ENCODE results near the gene DHX35. TPM values are rescaled to one million over a fixed set of nuclear protein-coding genes. Genes with fewer than 3 reads are reported as not detected.
A peak's percentile ranks its signal among the peaks of the same experiment; 100 is the strongest.

The DHX35 gene
- total RNA-seq, 6 experiments from 2014 or later: 3.2 to 7.5 (median 4.8) TPM

GRCh38 chr20:38999965-39000910 lies 38.1 kb downstream of the DHX35 start:
- no peak for ATAC-seq
- intact Hi-C loops (cut with DNase I): no loop called here

GRCh38 chr20:39004508-39004907 lies 42.4 kb downstream of the DHX35 start:
- Histone ChIP-seq H3K27me3 (no peaks in the 10 kb centered on the region), H3K27ac (no peak overlapping the region), H3K36me3 (peaks cover 0 to 64% (median 8%) of the 10 kb centered on the region in 4 donors), H3K4me1 (no peaks in the 10 kb centered on the region), H3K4me3 (no peak overlapping the region), H3K9me3 (no peaks in the 10 kb centered on the region)
- intact Hi-C loops (cut with DNase I): no loop called here
- ATAC-seq (no peak), DNase-seq (no peak)
- no CpG with 5 or more reads among the region's 1 CpG for WGBS (ENCODE audit: insufficient coverage, low coverage, low lambda C conversion rate, missing lambda C conversion rate)
- no peak for TF ChIP-seq POLR2A (IDR thresholded peaks at IDR 0.05)
- TF ChIP-seq, protein P1, sequence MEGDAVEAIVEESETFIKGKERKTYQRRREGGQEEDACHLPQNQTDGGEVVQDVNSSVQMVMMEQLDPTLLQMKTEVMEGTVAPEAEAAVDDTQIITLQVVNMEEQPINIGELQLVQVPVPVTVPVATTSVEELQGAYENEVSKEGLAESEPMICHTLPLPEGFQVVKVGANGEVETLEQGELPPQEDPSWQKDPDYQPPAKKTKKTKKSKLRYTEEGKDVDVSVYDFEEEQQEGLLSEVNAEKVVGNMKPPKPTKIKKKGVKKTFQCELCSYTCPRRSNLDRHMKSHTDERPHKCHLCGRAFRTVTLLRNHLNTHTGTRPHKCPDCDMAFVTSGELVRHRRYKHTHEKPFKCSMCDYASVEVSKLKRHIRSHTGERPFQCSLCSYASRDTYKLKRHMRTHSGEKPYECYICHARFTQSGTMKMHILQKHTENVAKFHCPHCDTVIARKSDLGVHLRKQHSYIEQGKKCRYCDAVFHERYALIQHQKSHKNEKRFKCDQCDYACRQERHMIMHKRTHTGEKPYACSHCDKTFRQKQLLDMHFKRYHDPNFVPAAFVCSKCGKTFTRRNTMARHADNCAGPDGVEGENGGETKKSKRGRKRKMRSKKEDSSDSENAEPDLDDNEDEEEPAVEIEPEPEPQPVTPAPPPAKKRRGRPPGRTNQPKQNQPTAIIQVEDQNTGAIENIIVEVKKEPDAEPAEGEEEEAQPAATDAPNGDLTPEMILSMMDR (IDR thresholded peaks at IDR 0.05): no peak

More at GRCh38 chr20:38999965-39000910, 38.1 kb downstream of the DHX35 start:
- no peaks in the 10 kb centered on the region for H3K27me3 ChIP-seq
- no peak overlapping the region for H3K27ac ChIP-seq
- peaks cover 0 to 30% (median 6%) of the 10 kb centered on the region in 4 donors for H3K36me3 ChIP-seq
- no peak overlapping the region for H3K4me3 ChIP-seq
- no peaks in the 10 kb centered on the region for H3K9me3 ChIP-seq
- no peak for DNase-seq
- peaks cover 0 to 3% (median 0%) of the 10 kb centered on the region in 4 donors for H3K4me1 ChIP-seq
- WGBS (ENCODE audit: insufficient coverage, low coverage, low lambda C conversion rate, missing lambda C conversion rate): 93% methylated on average over 5 of the region's 6 CpGs
- no peak for TF ChIP-seq POLR2A (IDR thresholded peaks at IDR 0.05)
- TF ChIP-seq, protein P1 (IDR thresholded peaks at IDR 0.05): no peak

GRCh38 chr20:39009348-39009747 lies 47.2 kb downstream of the DHX35 start:
- ATAC-seq: peak in 1 of 4 donors; percentile 18
- DNase-seq: no peak
- Histone ChIP-seq H3K27ac (no peak overlapping the region), H3K9me3 (no peaks in the 10 kb centered on the region), H3K4me3 (no peak overlapping the region), H3K4me1 (peaks cover 0 to 6% (median 0%) of the 10 kb centered on the region in 4 donors), H3K27me3 (no peaks in the 10 kb centered on the region), H3K36me3 (peaks cover 0 to 66% (median 5%) of the 10 kb centered on the region in 4 donors)
- intact Hi-C loops (cut with DNase I): no loop called here
- TF ChIP-seq POLR2A (IDR thresholded peaks at IDR 0.05): no peak
- TF ChIP-seq, protein P1 (IDR thresholded peaks at IDR 0.05): no peak
- 67% methylated on average over 1 of the region's 1 CpG for WGBS (ENCODE audit: insufficient coverage, low coverage, low lambda C conversion rate, missing lambda C conversion rate)

GRCh38 chr20:39010496-39010895 lies 48.4 kb downstream of the DHX35 start:
- Histone ChIP-seq H3K4me1 (peaks cover 0 to 6% (median 0%) of the 10 kb centered on the region in 4 donors), H3K36me3 (peaks cover 0 to 58% (median 5%) of the 10 kb centered on the region in 4 donors), H3K27ac (no peak overlapping the region), H3K9me3 (no peaks in the 10 kb centered on the region), H3K27me3 (no peaks in the 10 kb centered on the region), H3K4me3 (no peak overlapping the region)
- 89% methylated on average over 1 of the region's 1 CpG for WGBS (ENCODE audit: insufficient coverage, low coverage, low lambda C conversion rate, missing lambda C conversion rate)
- intact Hi-C loops (cut with DNase I): no loop called here
- TF ChIP-seq, protein P1 (IDR thresholded peaks at IDR 0.05): no peak
- no peak for TF ChIP-seq POLR2A (IDR thresholded peaks at IDR 0.05)
- DNase-seq (no peak), ATAC-seq (no peak)
